Measurements from ENCODE around the gene GAD2.

Gene GAD2

DNA sequence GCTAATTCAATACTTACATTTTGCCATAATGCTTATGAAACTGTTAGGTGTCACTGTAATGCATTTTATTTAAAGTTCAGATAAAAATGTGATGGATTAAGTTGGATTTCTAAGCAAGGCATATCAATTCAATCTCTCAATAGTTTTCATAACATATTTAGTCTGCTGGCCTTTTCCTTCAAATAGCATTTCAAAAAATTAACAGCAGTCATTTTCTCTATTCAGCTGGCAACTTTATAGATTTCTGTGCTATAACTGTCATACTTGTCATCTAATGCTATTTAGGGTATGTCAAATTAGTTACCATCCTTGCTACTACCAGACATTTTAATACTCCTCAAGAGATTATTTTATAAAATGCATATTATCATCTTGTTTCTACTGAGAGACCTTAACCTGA, 4.3 kb downstream of the GAD2 start:
- TF ChIP-seq TEAD4 (IDR thresholded peaks at IDR 0.05) (no peak), YY1 (IDR thresholded peaks at IDR 0.05; ENCODE audit: low read depth) (no peak), CEBPB (IDR thresholded peaks at IDR 0.05) (no peak), EGR1 (IDR thresholded peaks at IDR 0.05) (no peak), ZBTB7A (IDR thresholded peaks at IDR 0.05; ENCODE audit: low read depth) (no peak), RAD21 (IDR thresholded peaks at IDR 0.05; ENCODE audit: low read depth) (no peak), FOXM1 (IDR thresholded peaks at IDR 0.05; ENCODE audit: borderline replicate concordance, low read depth) (no peak), TAF1 (IDR thresholded peaks at IDR 0.05; ENCODE audit: low read depth) (no peak), EP300 (IDR thresholded peaks at IDR 0.05; ENCODE audit: borderline replicate concordance) (no peak), TCF12 (IDR thresholded peaks at IDR 0.05; ENCODE audit: low read depth) (no peak), CREB1 (IDR thresholded peaks at IDR 0.05; ENCODE audit: low read depth) (no peak), NFIC (IDR thresholded peaks at IDR 0.05) (no peak)
- TF ChIP-seq, protein P1, sequence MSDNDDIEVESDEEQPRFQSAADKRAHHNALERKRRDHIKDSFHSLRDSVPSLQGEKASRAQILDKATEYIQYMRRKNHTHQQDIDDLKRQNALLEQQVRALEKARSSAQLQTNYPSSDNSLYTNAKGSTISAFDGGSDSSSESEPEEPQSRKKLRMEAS (IDR thresholded peaks at IDR 0.05), result no peak
- TF ChIP-seq, protein P2, sequence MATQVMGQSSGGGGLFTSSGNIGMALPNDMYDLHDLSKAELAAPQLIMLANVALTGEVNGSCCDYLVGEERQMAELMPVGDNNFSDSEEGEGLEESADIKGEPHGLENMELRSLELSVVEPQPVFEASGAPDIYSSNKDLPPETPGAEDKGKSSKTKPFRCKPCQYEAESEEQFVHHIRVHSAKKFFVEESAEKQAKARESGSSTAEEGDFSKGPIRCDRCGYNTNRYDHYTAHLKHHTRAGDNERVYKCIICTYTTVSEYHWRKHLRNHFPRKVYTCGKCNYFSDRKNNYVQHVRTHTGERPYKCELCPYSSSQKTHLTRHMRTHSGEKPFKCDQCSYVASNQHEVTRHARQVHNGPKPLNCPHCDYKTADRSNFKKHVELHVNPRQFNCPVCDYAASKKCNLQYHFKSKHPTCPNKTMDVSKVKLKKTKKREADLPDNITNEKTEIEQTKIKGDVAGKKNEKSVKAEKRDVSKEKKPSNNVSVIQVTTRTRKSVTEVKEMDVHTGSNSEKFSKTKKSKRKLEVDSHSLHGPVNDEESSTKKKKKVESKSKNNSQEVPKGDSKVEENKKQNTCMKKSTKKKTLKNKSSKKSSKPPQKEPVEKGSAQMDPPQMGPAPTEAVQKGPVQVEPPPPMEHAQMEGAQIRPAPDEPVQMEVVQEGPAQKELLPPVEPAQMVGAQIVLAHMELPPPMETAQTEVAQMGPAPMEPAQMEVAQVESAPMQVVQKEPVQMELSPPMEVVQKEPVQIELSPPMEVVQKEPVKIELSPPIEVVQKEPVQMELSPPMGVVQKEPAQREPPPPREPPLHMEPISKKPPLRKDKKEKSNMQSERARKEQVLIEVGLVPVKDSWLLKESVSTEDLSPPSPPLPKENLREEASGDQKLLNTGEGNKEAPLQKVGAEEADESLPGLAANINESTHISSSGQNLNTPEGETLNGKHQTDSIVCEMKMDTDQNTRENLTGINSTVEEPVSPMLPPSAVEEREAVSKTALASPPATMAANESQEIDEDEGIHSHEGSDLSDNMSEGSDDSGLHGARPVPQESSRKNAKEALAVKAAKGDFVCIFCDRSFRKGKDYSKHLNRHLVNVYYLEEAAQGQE (IDR thresholded peaks at IDR 0.05; ENCODE audit: low read depth), result no peak

GRCh38 chr10:26221541-26221940, 5.0 kb downstream of the GAD2 start:
- TF ChIP-seq TCF12 (IDR thresholded peaks at IDR 0.05; ENCODE audit: low read depth) (no peak), NFIC (IDR thresholded peaks at IDR 0.05) (no peak), YY1 (IDR thresholded peaks at IDR 0.05; ENCODE audit: low read depth) (no peak), ZBTB7A (IDR thresholded peaks at IDR 0.05; ENCODE audit: low read depth) (no peak), RAD21 (IDR thresholded peaks at IDR 0.05; ENCODE audit: low read depth) (no peak), EP300 (IDR thresholded peaks at IDR 0.05; ENCODE audit: borderline replicate concordance) (no peak), EGR1 (IDR thresholded peaks at IDR 0.05) (no peak), CEBPB (IDR thresholded peaks at IDR 0.05) (no peak), TEAD4 (IDR thresholded peaks at IDR 0.05) (no peak), CREB1 (IDR thresholded peaks at IDR 0.05; ENCODE audit: low read depth) (no peak), FOXM1 (IDR thresholded peaks at IDR 0.05; ENCODE audit: borderline replicate concordance, low read depth) (no peak), TAF1 (IDR thresholded peaks at IDR 0.05; ENCODE audit: low read depth) (no peak)
- TF ChIP-seq, protein P1 (IDR thresholded peaks at IDR 0.05), result no peak
- TF ChIP-seq, protein P2 (IDR thresholded peaks at IDR 0.05; ENCODE audit: low read depth), result no peak
- TF ChIP-seq, protein P3, sequence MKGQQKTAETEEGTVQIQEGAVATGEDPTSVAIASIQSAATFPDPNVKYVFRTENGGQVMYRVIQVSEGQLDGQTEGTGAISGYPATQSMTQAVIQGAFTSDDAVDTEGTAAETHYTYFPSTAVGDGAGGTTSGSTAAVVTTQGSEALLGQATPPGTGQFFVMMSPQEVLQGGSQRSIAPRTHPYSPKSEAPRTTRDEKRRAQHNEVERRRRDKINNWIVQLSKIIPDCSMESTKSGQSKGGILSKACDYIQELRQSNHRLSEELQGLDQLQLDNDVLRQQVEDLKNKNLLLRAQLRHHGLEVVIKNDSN (IDR thresholded peaks at IDR 0.05), result no peak

DNA sequence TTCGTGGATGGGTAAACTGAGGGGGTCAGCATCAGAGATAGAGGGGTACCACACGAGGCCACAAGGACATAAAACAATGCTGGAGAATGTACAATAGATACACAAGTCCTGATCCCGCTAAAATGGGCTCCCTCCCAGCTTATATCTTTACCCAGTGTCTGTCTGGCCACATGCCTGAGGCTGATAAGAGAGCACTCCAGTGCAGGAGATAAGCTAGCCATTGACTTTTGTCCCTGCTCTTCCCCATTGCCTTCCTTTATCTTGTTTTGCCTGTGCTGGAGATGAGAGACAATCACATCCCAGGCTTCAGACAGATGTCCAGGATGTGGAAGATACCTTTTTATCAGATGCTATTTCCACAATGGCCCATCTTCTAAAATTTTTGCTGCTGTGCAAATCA, 6.0 kb downstream of the GAD2 start:
- TF ChIP-seq TEAD4 (IDR thresholded peaks at IDR 0.05) (no peak), EGR1 (IDR thresholded peaks at IDR 0.05) (no peak), CEBPB (IDR thresholded peaks at IDR 0.05) (no peak), ZBTB7A (IDR thresholded peaks at IDR 0.05; ENCODE audit: low read depth) (no peak), RAD21 (IDR thresholded peaks at IDR 0.05; ENCODE audit: low read depth) (no peak), FOXM1 (IDR thresholded peaks at IDR 0.05; ENCODE audit: borderline replicate concordance, low read depth) (no peak)

DNA sequence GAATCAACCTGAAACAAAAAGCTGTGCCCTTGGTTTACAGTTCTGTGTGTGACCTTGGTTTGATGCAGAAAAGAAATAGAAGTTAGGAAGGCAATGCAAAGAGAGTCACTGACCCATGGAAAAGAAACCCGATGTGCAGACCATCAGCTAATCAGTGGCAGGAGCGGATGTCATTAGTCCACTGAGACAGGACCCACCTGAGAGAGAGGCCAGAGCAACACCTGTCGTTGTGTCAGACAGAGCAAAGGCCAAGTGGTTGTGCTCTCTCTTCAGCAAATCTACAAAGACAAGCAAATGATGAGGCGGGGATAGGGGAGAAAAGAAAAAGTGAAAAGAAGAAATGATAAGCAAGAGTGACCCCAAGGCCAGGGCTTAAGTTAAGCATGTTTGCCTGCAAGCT, 8.7 kb downstream of the GAD2 start:
- TF ChIP-seq, protein P2 (IDR thresholded peaks at IDR 0.05; ENCODE audit: low read depth), result no peak
- TF ChIP-seq, protein P3 (IDR thresholded peaks at IDR 0.05), result no peak
- TF ChIP-seq EP300 (IDR thresholded peaks at IDR 0.05; ENCODE audit: borderline replicate concordance), result no peak
- TF ChIP-seq EGR1 (IDR thresholded peaks at IDR 0.05), result no peak
- TF ChIP-seq TEAD4 (IDR thresholded peaks at IDR 0.05), result no peak
- TF ChIP-seq, protein P1 (IDR thresholded peaks at IDR 0.05), result no peak
- TF ChIP-seq TAF1 (IDR thresholded peaks at IDR 0.05; ENCODE audit: low read depth), result no peak
- no peak for TF ChIP-seq ZBTB7A (IDR thresholded peaks at IDR 0.05; ENCODE audit: low read depth)
- TF ChIP-seq TCF12 (IDR thresholded peaks at IDR 0.05; ENCODE audit: low read depth), result no peak
- TF ChIP-seq CEBPB (IDR thresholded peaks at IDR 0.05), result no peak
- no peak for TF ChIP-seq YY1 (IDR thresholded peaks at IDR 0.05; ENCODE audit: low read depth)
- no peak for TF ChIP-seq CREB1 (IDR thresholded peaks at IDR 0.05; ENCODE audit: low read depth)
- no peak for TF ChIP-seq NFIC (IDR thresholded peaks at IDR 0.05)
- no peak for TF ChIP-seq RAD21 (IDR thresholded peaks at IDR 0.05; ENCODE audit: low read depth)

Data from Ishikawa (cell line).